Activated naive CD8-positive, alpha-beta T cell treated with anti-CD3 and anti-CD28 coated beads, Interleukin-2, amount 10 ng/mL, durations not matched to agents 7 days and 5 days (primary cell): ENCODE measurements around the gene ZMYND11. TPM values are rescaled to one million over a fixed set of nuclear protein-coding genes. Genes with fewer than 3 reads are reported as not detected.

Experiments used
- ATAC-seq: fragments of 150-1000 bp; cut with Tn5 transposase; one replicate; pipeline ENCODE4 v1.10.0; 2021; ENCODE audit warnings: low read depth, moderate library complexity
- POLR2A ChIA-PET: fragments of 350-600 bp; sonication (Branson Sonifier 250); formaldehyde crosslinking; loops from one replicate; lab custom pipeline; 2021; ENCODE audit warnings: antibody characterized with exemption; lab: Charles Lee
- DNase-seq: peaks from one replicate; pipeline ENCODE4 v3.0.0; 2021
- H3K27ac Mint-ChIP-seq: one replicate; pipeline ENCODE4 v1.8.0; 2022; ENCODE audit warnings: mild to moderate bottlenecking, mixed read lengths
- H3K27me3 Mint-ChIP-seq: one replicate; pipeline ENCODE4 v1.8.0; 2022; ENCODE audit warnings: mild to moderate bottlenecking, moderate library complexity, mixed read lengths
- H3K36me3 Mint-ChIP-seq: one replicate; pipeline ENCODE4 v1.8.0; 2021; ENCODE audit warnings: mild to moderate bottlenecking, mixed read lengths
- H3K4me1 Mint-ChIP-seq: one replicate; pipeline ENCODE4 v1.8.0; 2021; ENCODE audit warnings: mixed read lengths
- H3K4me3 Mint-ChIP-seq: one replicate; pipeline ENCODE4 v1.8.0; 2022; ENCODE audit warnings: mild to moderate bottlenecking, moderate library complexity, mixed read lengths
- H3K9me3 Mint-ChIP-seq: one replicate; pipeline ENCODE4 v1.8.0; 2021; ENCODE audit warnings: mixed read lengths
- total RNA-seq, 2 experiments: library from RNA; stranded (reverse); gene quantifications; one replicate each; pipeline ENCODE4 v1.2.3, GENCODE V29; 2021

The ZMYND11 gene
- total RNA-seq, 2 experiments from 2014 or later, result 49.9 to 52.8 TPM

GRCh38 chr10:275680-276079 lies 140.4 kb downstream of the ZMYND11 start:
- DNase-seq (no peak), ATAC-seq (no peak)
- Mint-ChIP-seq H3K27ac (no peak overlapping the region), H3K27me3 (no peaks in the 10 kb centered on the region), H3K36me3 (no peaks in the 10 kb centered on the region), H3K4me3 (no peak overlapping the region), H3K9me3 (no peaks in the 10 kb centered on the region), H3K4me1 (no peaks in the 10 kb centered on the region)
- POLR2A ChIA-PET, result no interaction called here

GRCh38 chr10:277963-278362 lies 142.7 kb downstream of the ZMYND11 start:
- ATAC-seq (no peak), DNase-seq (no peak)
- Mint-ChIP-seq H3K4me3 (no peak overlapping the region), H3K36me3 (no peaks in the 10 kb centered on the region), H3K27ac (no peak overlapping the region), H3K4me1 (no peaks in the 10 kb centered on the region), H3K27me3 (no peaks in the 10 kb centered on the region), H3K9me3 (no peaks in the 10 kb centered on the region)
- POLR2A ChIA-PET, result no interaction called here

- DNase-seq (no peak), ATAC-seq (no peak)
- POLR2A ChIA-PET, result no interaction called here
- H3K27ac Mint-ChIP-seq, result no peak overlapping the region
- H3K9me3 Mint-ChIP-seq, result no peaks in the 10 kb centered on the region
- no peaks in the 10 kb centered on the region for H3K4me1 Mint-ChIP-seq
- no peak overlapping the region for H3K4me3 Mint-ChIP-seq
- H3K36me3 Mint-ChIP-seq, result no peaks in the 10 kb centered on the region
- no peaks in the 10 kb centered on the region for H3K27me3 Mint-ChIP-seq
These were observed 143.5 kb downstream of the ZMYND11 start for GRCh38 chr10:278707-279106.

- H3K27ac Mint-ChIP-seq, result no peak overlapping the region
- POLR2A ChIA-PET, result no interaction called here
- H3K9me3 Mint-ChIP-seq, result no peaks in the 10 kb centered on the region
- H3K4me3 Mint-ChIP-seq, result no peak overlapping the region
- peaks cover 2% of the 10 kb centered on the region for H3K4me1 Mint-ChIP-seq
- DNase-seq, result no peak
- ATAC-seq, result no peak
- H3K36me3 Mint-ChIP-seq, result no peaks in the 10 kb centered on the region
- no peaks in the 10 kb centered on the region for H3K27me3 Mint-ChIP-seq
These were observed 144.0 kb downstream of the ZMYND11 start for GRCh38 chr10:279232-279631.

- DNase-seq, result no peak
- Mint-ChIP-seq H3K27me3 (no peaks in the 10 kb centered on the region), H3K36me3 (peaks cover 1% of the 10 kb centered on the region), H3K4me1 (peaks cover 5% of the 10 kb centered on the region), H3K4me3 (no peak overlapping the region), H3K9me3 (no peaks in the 10 kb centered on the region), H3K27ac (no peak overlapping the region)
- POLR2A ChIA-PET, result no interaction called here
- ATAC-seq, result no peak
These were observed 144.4 kb downstream of the ZMYND11 start for GRCh38 chr10:279655-280054.

GRCh38 chr10:282294-283139 lies 147.3 kb downstream of the ZMYND11 start:
- H3K4me3 Mint-ChIP-seq, result no peak overlapping the region
- peaks cover 5% of the 10 kb centered on the region for H3K4me1 Mint-ChIP-seq
- DNase-seq (no peak), ATAC-seq (no peak)
- no peaks in the 10 kb centered on the region for H3K9me3 Mint-ChIP-seq
- no peak overlapping the region for H3K27ac Mint-ChIP-seq
- POLR2A ChIA-PET, result no interaction called here
- peaks cover 1% of the 10 kb centered on the region for H3K36me3 Mint-ChIP-seq
- H3K27me3 Mint-ChIP-seq, result no peaks in the 10 kb centered on the region

GRCh38 chr10:283140-283479 lies 147.9 kb downstream of the ZMYND11 start:
- Mint-ChIP-seq H3K27me3 (no peaks in the 10 kb centered on the region), H3K4me1 (peaks cover 5% of the 10 kb centered on the region), H3K9me3 (no peaks in the 10 kb centered on the region), H3K27ac (no peak overlapping the region), H3K4me3 (no peak overlapping the region), H3K36me3 (peaks cover 1% of the 10 kb centered on the region)
- DNase-seq, result no peak
- ATAC-seq, result no peak
- POLR2A ChIA-PET, result interaction anchor here (0.5 kb wide), 1 partner anchor 64 kb away, joined by 3 read pairs; no protein-coding TSS in a partner anchor

GRCh38 chr10:283916-284356 lies 148.7 kb downstream of the ZMYND11 start:
- Mint-ChIP-seq H3K9me3 (no peaks in the 10 kb centered on the region), H3K4me1 (peaks cover 5% of the 10 kb centered on the region), H3K27ac (peak overlapping the region; percentile 18), H3K27me3 (no peaks in the 10 kb centered on the region), H3K4me3 (peak overlapping the region; percentile 8), H3K36me3 (peaks cover 1% of the 10 kb centered on the region)
- ATAC-seq, result no peak
- POLR2A ChIA-PET, result no interaction called here
- no peak for DNase-seq

GRCh38 chr10:285216-285615 lies 150.0 kb downstream of the ZMYND11 start:
- Mint-ChIP-seq H3K4me3 (no peak overlapping the region), H3K27me3 (peaks cover under 1% of the 10 kb centered on the region), H3K4me1 (peaks cover 5% of the 10 kb centered on the region), H3K9me3 (no peaks in the 10 kb centered on the region), H3K27ac (no peak overlapping the region), H3K36me3 (peaks cover 1% of the 10 kb centered on the region)
- DNase-seq (no peak), ATAC-seq (no peak)
- POLR2A ChIA-PET, result interaction anchor here (1.1 kb wide), 1 partner anchor 30 kb away, joined by 4 read pairs; no protein-coding TSS in a partner anchor

GRCh38 chr10:287026-287709 lies 151.9 kb downstream of the ZMYND11 start:
- no peak for DNase-seq
- no peak overlapping the region for H3K27ac Mint-ChIP-seq
- POLR2A ChIA-PET, result no interaction called here
- no peak overlapping the region for H3K4me3 Mint-ChIP-seq
- ATAC-seq, result no peak
- peaks cover 1% of the 10 kb centered on the region for H3K36me3 Mint-ChIP-seq
- H3K9me3 Mint-ChIP-seq, result no peaks in the 10 kb centered on the region
- peaks cover 5% of the 10 kb centered on the region for H3K4me1 Mint-ChIP-seq
- H3K27me3 Mint-ChIP-seq, result peaks cover 3% of the 10 kb centered on the region

GRCh38 chr10:287814-288213 lies 152.6 kb downstream of the ZMYND11 start:
- ATAC-seq (no peak), DNase-seq (no peak)
- Mint-ChIP-seq H3K36me3 (peaks cover 1% of the 10 kb centered on the region), H3K27ac (no peak overlapping the region), H3K9me3 (no peaks in the 10 kb centered on the region), H3K4me3 (no peak overlapping the region), H3K27me3 (peaks cover 3% of the 10 kb centered on the region), H3K4me1 (peaks cover 5% of the 10 kb centered on the region)
- POLR2A ChIA-PET, result no interaction called here

- H3K4me1 Mint-ChIP-seq, result peaks cover 5% of the 10 kb centered on the region
- no peak overlapping the region for H3K4me3 Mint-ChIP-seq
- H3K9me3 Mint-ChIP-seq, result no peaks in the 10 kb centered on the region
- H3K27me3 Mint-ChIP-seq, result peaks cover 3% of the 10 kb centered on the region
- POLR2A ChIA-PET, result no interaction called here
- no peak overlapping the region for H3K27ac Mint-ChIP-seq
- no peak for DNase-seq
- ATAC-seq, result no peak
- peaks cover 1% of the 10 kb centered on the region for H3K36me3 Mint-ChIP-seq
These were observed 153.3 kb downstream of the ZMYND11 start for GRCh38 chr10:288316-289200.

- no peak for DNase-seq
- peaks cover 3% of the 10 kb centered on the region for H3K27me3 Mint-ChIP-seq
- no peak overlapping the region for H3K27ac Mint-ChIP-seq
- H3K36me3 Mint-ChIP-seq, result no peaks in the 10 kb centered on the region
- POLR2A ChIA-PET, result no interaction called here
- no peak overlapping the region for H3K4me3 Mint-ChIP-seq
- no peaks in the 10 kb centered on the region for H3K9me3 Mint-ChIP-seq
- no peak for ATAC-seq
- no peaks in the 10 kb centered on the region for H3K4me1 Mint-ChIP-seq
These were observed 154.3 kb downstream of the ZMYND11 start for GRCh38 chr10:289581-289980.
